ENCODE measurements around the gene FRS3.
A peak's percentile ranks its signal among the peaks of the same experiment; 100 is the strongest.

Gene FRS3

GRCh38 chr6:41791305-41791704 lies 11.6 kb upstream of the FRS3 start:
- DNase-seq (ENCODE audit: extremely low spot score) = no peak
- TF ChIP-seq CTCF (IDR thresholded peaks at IDR 0.05; ENCODE audit: control extremely low read depth, extremely low read depth, low read depth, missing control alignments) = no peak
- ChIA-PET POLR2A (interaction anchor here (0.6 kb wide), 1 partner anchor 26 kb away, joined by 3 read pairs; no protein-coding TSS in a partner anchor), CTCF (interaction anchor here (1.3 to 1.9 kb wide), 5 partner anchors 9 to 253 kb away, joined by 3 to 8 read pairs (median 6); partner anchors contain the start of genes BYSL and MED20)

GRCh38 chr6:41790045-41790444 lies 10.3 kb upstream of the FRS3 start:
- POLR2A ChIA-PET = no interaction called here
- DNase-seq (ENCODE audit: extremely low spot score) = no peak
- no peak for TF ChIP-seq CTCF (IDR thresholded peaks at IDR 0.05; ENCODE audit: control extremely low read depth, extremely low read depth, low read depth, missing control alignments)
- CTCF ChIA-PET = interaction anchor here (1.1 to 11.1 kb wide), 3 partner anchors 11 to 256 kb away, joined by 3 to 253 read pairs (median 3); partner anchors contain the start of gene TAF8

- DNase-seq (ENCODE audit: extremely low spot score) = no peak
- TF ChIP-seq CTCF (IDR thresholded peaks at IDR 0.05; ENCODE audit: control extremely low read depth, extremely low read depth, low read depth, missing control alignments) = no peak
- ChIA-PET POLR2A (no interaction called here), CTCF (interaction anchor here (11.1 kb wide), 1 partner anchor 256 kb away, joined by 253 read pairs; the partner anchor contains the start of gene TAF8)
Observed at GRCh38 chr6:41789390-41789724, 9.7 kb upstream of the FRS3 start.

- ChIA-PET CTCF (interaction anchor here (0.6 to 11.1 kb wide), 62 partner anchors 7 to 760 kb away, joined by 3 to 253 read pairs (median 4); partner anchors contain the start of genes BYSL, CCND3, MED20 and TAF8), POLR2A (interaction anchor here (0.6 to 0.7 kb wide), 2 partner anchors 53 to 238 kb away, joined by 3 to 4 read pairs; no protein-coding TSS in a partner anchor)
- TF ChIP-seq CTCF (IDR thresholded peaks at IDR 0.05; ENCODE audit: control extremely low read depth, extremely low read depth, low read depth, missing control alignments) = peak; percentile 92
- peak; percentile 93 for DNase-seq (ENCODE audit: extremely low spot score)
Observed at GRCh38 chr6:41787219-41787917, 7.7 kb upstream of the FRS3 start, which contains the start of gene TOMM6. Gene TOMM6 (plus strand): TSS chr6:41787694. CDS start chr6:41787698, 4 bp downstream.

GRCh38 chr6:41786451-41787218 lies 6.9 kb upstream of the FRS3 start:
- DNase-seq (ENCODE audit: extremely low spot score) = peak; percentile 91
- CTCF ChIA-PET = interaction anchor here (0.6 to 11.1 kb wide), 67 partner anchors 8 to 761 kb away, joined by 3 to 253 read pairs (median 4); partner anchors contain the start of genes BYSL, CCND3, MED20 and TAF8
- POLR2A ChIA-PET = no interaction called here
- peak; percentile 91 for TF ChIP-seq CTCF (IDR thresholded peaks at IDR 0.05; ENCODE audit: control extremely low read depth, extremely low read depth, low read depth, missing control alignments)

Measured in GM10248 (cell line).